B cell (primary cell): ENCODE results near the gene NOC2L. TPM values are rescaled to one million over a fixed set of nuclear protein-coding genes. Genes with fewer than 3 reads are reported as not detected.

ENCODE experiments used
- ATAC-seq: fragments of 200-7000 bp; cut with Tn5 transposase; one replicate; pipeline ENCODE4 v1.10.0; 2021; ENCODE audit warnings: low read depth, mild to moderate bottlenecking, moderate number of reproducible peaks, moderate library complexity
- CTCF ChIA-PET: fragments of 350-600 bp; sonication (Branson Sonifier 250); formaldehyde crosslinking; loops from one replicate; lab custom pipeline; 2021; ENCODE audit warnings: antibody characterized with exemption, inconsistent platforms; lab: Charles Lee
- POLR2A ChIA-PET: fragments of 350-600 bp; sonication (Branson Sonifier 250); formaldehyde crosslinking; loops from one replicate; lab custom pipeline; 2021; ENCODE audit warnings: antibody characterized with exemption; lab: Charles Lee
- DNase-seq: peaks from one replicate; pipeline ENCODE4 v3.0.0; 2013
- H2AFZ ChIP-seq: 2 replicates; pipeline ENCODE4 v1.6.1; 2012; ENCODE audit warnings: mild to moderate bottlenecking, low read depth, low read length; ENCODE audit not compliant: insufficient read depth, poor library complexity, severe bottlenecking
- H3K27ac ChIP-seq, 2 donors: 1 replicate in 1 of 2; 2 replicates in 1 of 2; pipeline ENCODE4 v1.5.1; 2012 to 2013; ENCODE audit warnings: low read length in 2 of 2, mild to moderate bottlenecking in 2 of 2, moderate library complexity in 1 of 2
- H3K27me3 ChIP-seq, 4 experiments: fragments of 200-600 bp in 1 of 4; sonication (generic) in 1 of 4; replicated peaks in 1 of 4; 1 replicate in 2 of 4; 2 replicates in 2 of 4; pipeline versions ENCODE4 v1.6.1 to v1.7.0; 2013 to 2016; ENCODE audit warnings: low read length in 3 of 4, mild to moderate bottlenecking in 2 of 4, mixed read lengths in 1 of 4, moderate library complexity in 1 of 4; ENCODE audit not compliant: insufficient read depth in 4 of 4, control insufficient read depth in 3 of 4; ENCODE audit errors: control extremely low read depth in 1 of 4
- H3K36me3 ChIP-seq, 2 experiments: replicated peaks in 1 of 2; 1 replicate in 1 of 2; 2 replicates in 1 of 2; pipeline versions ENCODE4 v1.6.1 to v1.7.1; 2013; ENCODE audit warnings: low read length in 1 of 2; ENCODE audit not compliant: insufficient read depth in 2 of 2, control insufficient read depth in 1 of 2; ENCODE audit errors: control extremely low read depth in 1 of 2, extremely low read depth in 1 of 2
- H3K4me1 ChIP-seq, 2 donors: fragments of 200-600 bp in 1 of 2; sonication (generic) in 1 of 2; 1 replicate in 1 of 2; 2 replicates in 1 of 2; pipeline versions ENCODE4 v1.5.1 to v1.6.1; 2013 to 2017; ENCODE audit warnings: low read length in 2 of 2; ENCODE audit not compliant: control insufficient read depth in 2 of 2, insufficient read depth in 2 of 2
- H3K4me2 ChIP-seq: replicated peaks from 2 replicates; pipeline ENCODE3; 2012; ENCODE audit warnings: mild to moderate bottlenecking, low read depth, low read length; ENCODE audit not compliant: poor library complexity, severe bottlenecking
- H3K4me3 ChIP-seq, 5 experiments: fragments of 200-600 bp in 1 of 5; sonication (generic) in 1 of 5; 1 replicate in 3 of 5; 2 replicates in 2 of 5; pipeline versions ENCODE4 v1.5.1 to v1.7.0; 2011 to 2016; ENCODE audit warnings: low read length in 4 of 5, mild to moderate bottlenecking in 4 of 5, low read depth in 2 of 5, control low read depth in 1 of 5, moderate library complexity in 1 of 5; ENCODE audit not compliant: insufficient read depth in 1 of 5; ENCODE audit errors: control extremely low read depth in 1 of 5, extremely low read depth in 1 of 5
- H3K79me2 ChIP-seq: fragments of 200-600 bp; sonication (generic); one replicate; pipeline ENCODE4 v1.6.0; 2016; ENCODE audit warnings: low read length; ENCODE audit not compliant: control insufficient read depth, insufficient read depth
- H3K9ac ChIP-seq: fragments of 200-600 bp; sonication (generic); 2 replicates; pipeline ENCODE4 v1.6.1; 2017; ENCODE audit warnings: mild to moderate bottlenecking, low read length, moderate library complexity
- H3K9me3 ChIP-seq, 3 donors: one replicate each; pipeline versions ENCODE4 v1.6.1 to v1.7.1; 2013; ENCODE audit warnings: low read length in 2 of 3; ENCODE audit not compliant: control insufficient read depth in 2 of 3, insufficient read depth in 1 of 3; ENCODE audit errors: control extremely low read depth in 1 of 3
- H4K20me1 ChIP-seq: 2 replicates; pipeline ENCODE4 v1.6.0; 2012; ENCODE audit warnings: mild to moderate bottlenecking, low read length; ENCODE audit not compliant: insufficient read depth, control insufficient read depth, poor library complexity, severe bottlenecking
- H3K27ac Mint-ChIP-seq: one replicate; pipeline ENCODE4 v1.8.0; 2021; ENCODE audit warnings: mixed read lengths
- H3K27me3 Mint-ChIP-seq: one replicate; pipeline ENCODE4 v1.8.0; 2021; ENCODE audit warnings: mixed read lengths
- H3K4me1 Mint-ChIP-seq: one replicate; pipeline ENCODE4 v1.8.0; 2021; ENCODE audit warnings: mixed read lengths
- H3K4me3 Mint-ChIP-seq: one replicate; pipeline ENCODE4 v1.8.0; 2021; ENCODE audit warnings: mixed read lengths
- H3K9me3 Mint-ChIP-seq: one replicate; pipeline ENCODE4 v1.8.0; 2022; ENCODE audit warnings: mixed read lengths; ENCODE audit not compliant: insufficient read depth
- EZH2 ChIP-seq: IDR thresholded peaks from 2 replicates; pipeline ENCODE4 v1.6.1; 2012; ENCODE audit warnings: borderline replicate concordance, low read depth, mild to moderate bottlenecking, moderate library complexity, low read length; ENCODE audit not compliant: insufficient read depth, poor library complexity, severe bottlenecking
- WGBS: methylation state at CpG from one replicate; pipeline ENCODE4 v1.1.5; 2013; ENCODE audit warnings: missing lambda C conversion rate; ENCODE audit not compliant: insufficient coverage; 5-methylcytosine and 5-hydroxymethylcytosine counted together
- intact Hi-C: fragments of 100-400 bp; cut with micrococcal nuclease; formaldehyde crosslinking; loops from one replicate; pipeline ENCODE4 v1.10.0; 2022
- polyA plus RNA-seq: library from polyadenylated mRNA; depleted of rRNA; stranded (reverse); fragments of >200 nt; gene quantifications from 2 replicates; pipeline ENCODE4 v1.2.3, GENCODE V29; 2012
- total RNA-seq, 2 donors: library from RNA; stranded (reverse); fragments of 120-200 nt in 1 of 2; gene quantifications; 1 replicate in 1 of 2; 2 replicates in 1 of 2; pipeline versions ENCODE4 v1.2.3 to v1.2.4, GENCODE V29; 2013 to 2022
- TF ChIP-seq, protein P1 (sequence below): fragments of 200-600 bp; IDR thresholded peaks from one replicate; pipeline ENCODE4 v1.8.0; 2022; ENCODE audit warnings: antibody characterized with exemption, mild to moderate bottlenecking

The NOC2L gene
- total and polyA plus RNA-seq, 2 donors (not counting 1 experiment from before 2014, with no cell fraction given), result 48.0 to 64.1 TPM

DNA sequence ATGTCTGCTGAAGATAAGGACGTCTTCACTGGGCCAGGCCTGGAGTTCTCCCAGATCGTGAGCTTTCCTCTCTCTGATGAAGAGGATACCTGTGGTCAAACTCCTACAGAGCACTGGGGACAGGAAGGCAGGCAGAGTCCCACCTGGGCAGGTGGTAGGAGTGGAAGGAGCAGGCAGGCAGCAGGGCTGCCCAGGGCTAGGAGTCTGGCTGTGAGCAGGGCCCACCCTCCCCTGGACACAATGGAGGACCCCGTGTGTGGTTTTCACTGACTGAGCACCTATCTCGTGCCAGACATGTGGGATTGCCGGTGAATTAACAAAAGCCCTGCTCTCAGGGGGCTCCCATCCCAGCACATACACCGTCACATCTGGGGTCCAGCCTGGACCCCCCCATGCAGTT, 40.2 kb downstream of the NOC2L start:
- no peaks in the 10 kb centered on the region for H4K20me1 ChIP-seq
- peaks cover 23 to 32% of the 10 kb centered on the region in 2 donors for H3K4me1 ChIP-seq
- no peak for TF ChIP-seq EZH2
- TF ChIP-seq, protein P1, sequence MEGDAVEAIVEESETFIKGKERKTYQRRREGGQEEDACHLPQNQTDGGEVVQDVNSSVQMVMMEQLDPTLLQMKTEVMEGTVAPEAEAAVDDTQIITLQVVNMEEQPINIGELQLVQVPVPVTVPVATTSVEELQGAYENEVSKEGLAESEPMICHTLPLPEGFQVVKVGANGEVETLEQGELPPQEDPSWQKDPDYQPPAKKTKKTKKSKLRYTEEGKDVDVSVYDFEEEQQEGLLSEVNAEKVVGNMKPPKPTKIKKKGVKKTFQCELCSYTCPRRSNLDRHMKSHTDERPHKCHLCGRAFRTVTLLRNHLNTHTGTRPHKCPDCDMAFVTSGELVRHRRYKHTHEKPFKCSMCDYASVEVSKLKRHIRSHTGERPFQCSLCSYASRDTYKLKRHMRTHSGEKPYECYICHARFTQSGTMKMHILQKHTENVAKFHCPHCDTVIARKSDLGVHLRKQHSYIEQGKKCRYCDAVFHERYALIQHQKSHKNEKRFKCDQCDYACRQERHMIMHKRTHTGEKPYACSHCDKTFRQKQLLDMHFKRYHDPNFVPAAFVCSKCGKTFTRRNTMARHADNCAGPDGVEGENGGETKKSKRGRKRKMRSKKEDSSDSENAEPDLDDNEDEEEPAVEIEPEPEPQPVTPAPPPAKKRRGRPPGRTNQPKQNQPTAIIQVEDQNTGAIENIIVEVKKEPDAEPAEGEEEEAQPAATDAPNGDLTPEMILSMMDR, result no peak
- no peaks in the 10 kb centered on the region for H3K9me3 Mint-ChIP-seq
- H3K27me3 ChIP-seq, result peaks cover 0 to 66% (median 33%) of the 10 kb centered on the region in 4 experiments
- ChIA-PET CTCF (interaction anchor here (1.6 kb wide), 1 partner anchor 13 kb away, joined by 3 read pairs; no protein-coding TSS in a partner anchor), POLR2A (no interaction called here)
- no peak overlapping the region for H3K4me2 ChIP-seq
- WGBS, result 93% methylated on average over 6 of the region's 6 CpGs
- H3K79me2 ChIP-seq, result no peaks in the 10 kb centered on the region
- H3K4me1 Mint-ChIP-seq, result peaks cover 18% of the 10 kb centered on the region
- H3K9ac ChIP-seq, result no peak overlapping the region
- H3K9me3 ChIP-seq, result peaks cover 0 to 18% (median 0%) of the 10 kb centered on the region in 3 donors
- H3K27ac Mint-ChIP-seq, result no peak overlapping the region
- DNase-seq (no peak), ATAC-seq (no peak)
- peaks cover 42% of the 10 kb centered on the region for H3K27me3 Mint-ChIP-seq
- no peak overlapping the region for H3K27ac ChIP-seq
- intact Hi-C loops, result no loop called here
- no peak overlapping the region for H3K4me3 Mint-ChIP-seq
- no peaks in the 10 kb centered on the region for H3K36me3 ChIP-seq
- no peak overlapping the region for H3K4me3 ChIP-seq
- no peak overlapping the region for H2AFZ ChIP-seq

DNA sequence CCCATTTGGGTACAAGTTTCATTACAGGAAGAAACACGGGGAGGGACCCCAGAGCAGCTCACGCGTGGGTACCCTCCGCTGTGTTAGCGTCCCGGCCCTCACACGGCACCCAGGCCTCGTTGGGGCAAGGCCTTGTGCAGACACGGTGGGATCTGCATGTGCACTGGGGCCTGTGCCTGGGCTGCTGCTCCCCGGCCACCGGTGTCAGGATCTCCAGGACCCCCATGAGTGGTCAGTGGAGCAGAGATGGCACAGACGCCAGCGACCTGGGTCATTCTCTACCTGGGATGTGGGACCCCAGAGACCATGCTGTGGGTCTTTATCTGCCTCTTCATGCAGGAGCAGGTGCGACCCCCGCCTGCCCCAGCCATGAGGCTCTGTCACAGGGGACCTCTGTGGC, 40.7 kb downstream of the NOC2L start:
- ATAC-seq (no peak), DNase-seq (no peak)
- H3K4me3 Mint-ChIP-seq, result no peak overlapping the region
- Histone ChIP-seq H3K36me3 (no peaks in the 10 kb centered on the region), H3K4me3 (no peak overlapping the region), H4K20me1 (no peaks in the 10 kb centered on the region), H3K79me2 (no peaks in the 10 kb centered on the region), H3K4me2 (no peak overlapping the region), H3K27ac (no peak overlapping the region), H3K27me3 (peaks cover 0 to 68% (median 31%) of the 10 kb centered on the region in 4 experiments), H2AFZ (no peak overlapping the region), H3K9ac (no peak overlapping the region), H3K9me3 (peaks cover 0 to 16% (median 0%) of the 10 kb centered on the region in 3 donors), H3K4me1 (peaks cover 20 to 29% of the 10 kb centered on the region in 2 donors)
- 92% methylated on average over 15 of the region's 15 CpGs for WGBS
- POLR2A ChIA-PET, result no interaction called here
- CTCF ChIA-PET, result interaction anchor here (1.6 kb wide), 1 partner anchor 13 kb away, joined by 3 read pairs; no protein-coding TSS in a partner anchor
- H3K27ac Mint-ChIP-seq, result no peak overlapping the region
- intact Hi-C loops, result no loop called here
- peaks cover 40% of the 10 kb centered on the region for H3K27me3 Mint-ChIP-seq
- peaks cover 16% of the 10 kb centered on the region for H3K4me1 Mint-ChIP-seq
- TF ChIP-seq, protein P1, result no peak
- TF ChIP-seq EZH2, result no peak
- H3K9me3 Mint-ChIP-seq, result no peaks in the 10 kb centered on the region
